Esophagus squamous epithelium (tissue), 5 donors: ENCODE measurements around the gene MAP7D3. TPM values are rescaled to one million over a fixed set of nuclear protein-coding genes. Genes with fewer than 3 reads are reported as not detected.

Source experiments
- DNase-seq: peaks from one replicate; lab custom pipeline; 2025; lab: John Stamatoyannopoulos, UW
- H3K27ac ChIP-seq, 4 donors: fragments of 200-600 bp; sonication (generic); one replicate each; pipeline ENCODE4 v1.5.1; 2016 to 2019; ENCODE audit warnings: mild to moderate bottlenecking in 1 of 4
- H3K27me3 ChIP-seq, 4 donors: fragments of 200-600 bp; sonication (generic); 1 replicate in 3 of 4; 2 replicates in 1 of 4; pipeline versions ENCODE4 v1.5.1 to v1.6.0; 2017 to 2021; ENCODE audit warnings: antibody characterized with exemption in 1 of 4
- H3K36me3 ChIP-seq, 3 donors: fragments of 200-600 bp; sonication (generic); one replicate each; pipeline ENCODE4 v1.5.1; 2016 to 2019
- H3K4me1 ChIP-seq, 3 donors: fragments of 200-600 bp; sonication (generic); one replicate each; pipeline ENCODE4 v1.5.1; 2017 to 2019
- H3K4me3 ChIP-seq, 4 donors: fragments of 200-600 bp; sonication (generic); 1 replicate in 3 of 4; 2 replicates in 1 of 4; pipeline ENCODE4 v1.5.1; 2016 to 2019; ENCODE audit warnings: mild to moderate bottlenecking in 2 of 4, moderate library complexity in 1 of 4
- H3K9me3 ChIP-seq, 3 donors: fragments of 200-600 bp; sonication (generic); one replicate each; pipeline ENCODE4 v1.5.1; 2016 to 2019
- CTCF ChIP-seq, 6 experiments: fragments of 450-650 bp in 4 of 6; fragments of 200-600 bp in 2 of 6; sonication (generic) in 2 of 6; IDR thresholded peaks; one replicate each; pipeline ENCODE4 v1.5.1; 2016 to 2019; ENCODE audit warnings: antibody characterized with exemption in 6 of 6, mild to moderate bottlenecking in 4 of 6, moderate library complexity in 4 of 6
- POLR2A ChIP-seq, 4 donors: fragments of 450-650 bp; IDR thresholded peaks; one replicate each; pipeline ENCODE4 v1.6.1; 2017; ENCODE audit warnings: antibody characterized with exemption in 4 of 4, mild to moderate bottlenecking in 4 of 4, moderate library complexity in 3 of 4
- WGBS, 2 donors: methylation state at CpG; one replicate each; pipeline ENCODE4 v1.1.5; 2018; 5-methylcytosine and 5-hydroxymethylcytosine counted together
- intact Hi-C: fragments of 100-400 bp; cut with DNase I; formaldehyde crosslinking; loops from one replicate; pipeline ENCODE4 v1.15.0; 2022
- total RNA-seq, 4 donors: library from RNA; depleted of rRNA; stranded (reverse); fragments of >200 nt; gene quantifications; one replicate each; pipeline ENCODE4 v1.1.0, GENCODE V29; 2016
- donor health status: DM: yes; HTN: yes; CAD: no.

The MAP7D3 gene
- total RNA-seq, 4 donors from 2014 or later: 1.3 to 11.8 (median 6.4) TPM

DNA sequence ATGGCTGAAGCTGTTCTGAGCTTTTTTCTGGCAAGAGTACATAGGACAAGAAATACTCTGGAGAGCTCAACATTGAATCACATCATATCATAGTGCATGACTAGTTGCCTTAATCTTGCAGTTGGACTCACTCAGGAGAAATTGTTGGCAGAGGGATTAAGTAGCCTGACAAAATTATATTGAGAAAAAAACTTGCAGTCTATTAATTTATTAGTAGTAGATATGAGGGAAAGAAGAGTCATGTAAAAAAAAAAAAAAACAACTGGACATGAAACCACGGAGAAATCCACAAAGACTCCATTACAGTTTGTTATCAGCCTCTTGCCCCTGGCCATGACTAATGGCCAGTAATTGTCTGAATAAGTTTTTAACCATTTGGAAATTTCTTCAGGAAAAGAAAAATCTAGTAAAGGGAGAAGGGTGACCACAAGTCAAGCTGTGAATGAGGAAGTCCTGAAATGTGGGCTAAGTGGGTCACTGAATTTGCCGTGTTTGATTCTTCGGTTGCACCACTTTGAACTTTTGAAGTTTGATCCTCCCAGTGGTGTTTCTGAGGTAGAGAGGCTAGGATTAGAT lies 58.3 kb downstream of the MAP7D3 start:
- WGBS, 2 donors: 51 to 60% methylated on average over 3 of the region's 3 CpGs
- intact Hi-C loops: no loop called here

GRCh38 chrX:136192135-136192534 lies 59.1 kb downstream of the MAP7D3 start:
- Histone ChIP-seq H3K27ac (peak overlapping the region in 3 of 4 donors; percentile 49 to 77 (median 71)), H3K36me3 (no peaks in the 10 kb centered on the region), H3K4me3 (no peak overlapping the region), H3K4me1 (peaks cover 0 to 45% (median 22%) of the 10 kb centered on the region in 3 donors), H3K9me3 (no peaks in the 10 kb centered on the region), H3K27me3 (no peaks in the 10 kb centered on the region)
- TF ChIP-seq POLR2A (IDR thresholded peaks at IDR 0.05) (no peak), CTCF (IDR thresholded peaks at IDR 0.05) (no peak)
- no peak for DNase-seq
- WGBS, 2 donors: 60 to 100% methylated on average over 1 to 2 of the region's 2 CpGs
- intact Hi-C loops: no loop called here

More for the DNA sequence above, 58.3 kb downstream of the MAP7D3 start:
- Histone ChIP-seq H3K36me3 (no peaks in the 10 kb centered on the region), H3K4me3 (no peak overlapping the region), H3K4me1 (peaks cover 0 to 45% (median 22%) of the 10 kb centered on the region in 3 donors), H3K27ac (peak overlapping the region; percentile 9 to 77 (median 67)), H3K9me3 (no peaks in the 10 kb centered on the region), H3K27me3 (no peaks in the 10 kb centered on the region)
- TF ChIP-seq POLR2A (IDR thresholded peaks at IDR 0.05) (no peak), CTCF (IDR thresholded peaks at IDR 0.05) (no peak)
- DNase-seq: no peak

DNA sequence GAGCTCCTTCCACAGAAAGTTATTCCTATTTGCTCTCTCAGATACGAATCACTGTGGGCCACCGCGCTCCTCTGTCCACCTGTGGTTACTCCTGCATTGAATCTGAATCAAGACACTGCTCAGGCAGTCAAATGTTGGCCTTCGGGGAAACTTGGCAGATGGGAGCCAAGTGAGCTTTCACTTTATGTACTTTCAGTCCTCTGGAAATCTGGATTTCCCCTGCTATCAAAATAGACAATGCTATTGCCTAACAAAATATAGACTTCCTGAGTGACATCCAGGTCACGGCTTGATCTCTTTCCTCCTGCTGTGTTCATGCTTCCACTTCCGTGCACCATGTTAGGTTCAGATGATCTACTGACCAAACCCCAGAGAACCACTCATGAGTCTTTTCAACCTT lies 60.0 kb downstream of the MAP7D3 start:
- DNase-seq: no peak
- intact Hi-C loops: no loop called here
- H3K9me3 ChIP-seq: no peaks in the 10 kb centered on the region
- TF ChIP-seq POLR2A (IDR thresholded peaks at IDR 0.05): no peak
- TF ChIP-seq CTCF (IDR thresholded peaks at IDR 0.05): no peak
- H3K4me1 ChIP-seq: peaks cover 0 to 45% (median 22%) of the 10 kb centered on the region in 3 donors
- H3K4me3 ChIP-seq: no peak overlapping the region
- WGBS, 2 donors: 42 to 57% methylated on average over 4 to 5 of the region's 6 CpGs
- peak overlapping the region in 3 of 4 donors; percentile 70 to 77 (median 71) for H3K27ac ChIP-seq
- no peaks in the 10 kb centered on the region for H3K36me3 ChIP-seq
- no peaks in the 10 kb centered on the region for H3K27me3 ChIP-seq

GRCh38 chrX:136190038-136190713 lies 61.0 kb downstream of the MAP7D3 start:
- Histone ChIP-seq H3K4me3 (no peak overlapping the region), H3K27ac (peak overlapping the region in 3 of 4 donors; percentile 70 to 77 (median 71)), H3K36me3 (no peaks in the 10 kb centered on the region), H3K4me1 (peaks cover 0 to 45% (median 21%) of the 10 kb centered on the region in 3 donors), H3K27me3 (no peaks in the 10 kb centered on the region), H3K9me3 (no peaks in the 10 kb centered on the region)
- WGBS, 2 donors: 79 to 82% methylated on average over 10 of the region's 10 CpGs
- DNase-seq: no peak
- TF ChIP-seq CTCF (IDR thresholded peaks at IDR 0.05): no peak
- TF ChIP-seq POLR2A (IDR thresholded peaks at IDR 0.05): no peak
- intact Hi-C loops: no loop called here

GRCh38 chrX:136189222-136189621 lies 62.0 kb downstream of the MAP7D3 start:
- Histone ChIP-seq H3K9me3 (no peaks in the 10 kb centered on the region), H3K36me3 (no peaks in the 10 kb centered on the region), H3K27ac (peak overlapping the region in 3 of 4 donors; percentile 40 to 77 (median 70)), H3K4me1 (peaks cover 0 to 48% (median 23%) of the 10 kb centered on the region in 3 donors), H3K4me3 (no peak overlapping the region), H3K27me3 (no peaks in the 10 kb centered on the region)
- no peak for DNase-seq
- WGBS, 2 donors: 62 to 68% methylated on average over 2 of the region's 2 CpGs
- intact Hi-C loops: no loop called here
- TF ChIP-seq CTCF (IDR thresholded peaks at IDR 0.05) (no peak), POLR2A (IDR thresholded peaks at IDR 0.05) (no peak)
